ENCODE measurements around the gene BABAM2.

- TF ChIP-seq SUZ12 (IDR thresholded peaks at IDR 0.05) (no peak), L3MBTL2 (conservative IDR thresholded peaks at IDR 0.05) (no peak), SP1 (IDR thresholded peaks at IDR 0.05) (no peak), FOXK2 (IDR thresholded peaks at IDR 0.05) (no peak)
Observed at GRCh38 chr2:28199995-28200679, 309.6 kb downstream of the BABAM2 start.

Data from HEK293T (cell line).